Fibroblast of skin of right biceps (primary cell): ENCODE results near the gene MAEA.
"Not testable (repeated sequence)": the region's sequence is repeated elsewhere in the genome, so short reads cannot be mapped to it uniquely, and the experiment has no call there.

Experiments
- DNase-seq: peaks from one replicate; pipeline ENCODE4 v3.0.0-alpha.2; 2013

Gene MAEA

GRCh38 chr4:1369479-1370079 lies 79.9 kb downstream of the MAEA start:
- no peak for DNase-seq

GRCh38 chr4:1370321-1371124 lies 80.8 kb downstream of the MAEA start:
- no peak for DNase-seq

- no peak for DNase-seq
Measured at GRCh38 chr4:1371176-1372165, 81.8 kb downstream of the MAEA start.

- DNase-seq = not testable (repeated sequence)
Measured at GRCh38 chr4:1372576-1372975, 82.9 kb downstream of the MAEA start.

- no peak for DNase-seq
Measured at GRCh38 chr4:1373892-1374705, 84.4 kb downstream of the MAEA start.

- DNase-seq = no peak
Measured at GRCh38 chr4:1374706-1375045, 85.0 kb downstream of the MAEA start.

GRCh38 chr4:1375051-1375721 lies 85.5 kb downstream of the MAEA start:
- DNase-seq = no peak

GRCh38 chr4:1375761-1376322 lies 86.2 kb downstream of the MAEA start:
- no peak for DNase-seq

GRCh38 chr4:1376391-1376840 lies 86.7 kb downstream of the MAEA start:
- DNase-seq = no peak

GRCh38 chr4:1376841-1377605 lies 87.3 kb downstream of the MAEA start:
- DNase-seq = no peak

- DNase-seq = no peak
Measured at GRCh38 chr4:1377606-1378261, 88.0 kb downstream of the MAEA start.

GRCh38 chr4:1378559-1379231 lies 89.0 kb downstream of the MAEA start:
- no peak for DNase-seq

GRCh38 chr4:1379351-1379781 lies 89.7 kb downstream of the MAEA start:
- no peak for DNase-seq

- DNase-seq = no peak
Measured at GRCh38 chr4:1379801-1380331, 90.2 kb downstream of the MAEA start.

GRCh38 chr4:1380368-1381151 lies 90.9 kb downstream of the MAEA start:
- DNase-seq = no peak

GRCh38 chr4:1381181-1381621 lies 91.5 kb downstream of the MAEA start:
- DNase-seq = no peak

- no peak for DNase-seq
Measured at GRCh38 chr4:1381944-1382541, 92.4 kb downstream of the MAEA start.
